HG02938 (cell line): ENCODE data around the gene NR4A3.
"Not testable (repeated sequence)": the region's sequence is repeated elsewhere in the genome, so short reads cannot be mapped to it uniquely, and the experiment has no call there.

Source experiments
- ATAC-seq: cut with Tn5 transposase; IDR thresholded peaks from one replicate; pipeline ENCODE4 v1.9.1; 2021; ENCODE audit warnings: mild to moderate bottlenecking, moderate library complexity; ENCODE audit not compliant: unreplicated experiment

NR4A3 gene

DNA sequence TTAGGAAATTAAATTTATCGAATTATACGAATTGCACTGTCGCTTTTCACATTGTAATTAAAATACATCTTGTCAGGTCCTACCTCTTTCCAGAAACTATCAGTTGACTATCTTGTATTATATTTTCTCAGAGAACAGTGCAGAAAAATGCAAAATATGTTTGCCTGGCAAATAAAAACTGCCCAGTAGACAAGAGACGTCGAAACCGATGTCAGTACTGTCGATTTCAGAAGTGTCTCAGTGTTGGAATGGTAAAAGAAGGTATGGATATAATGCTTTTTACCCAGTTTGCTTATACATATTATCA is 10.8 kb downstream of the NR4A3 start:
- ATAC-seq = no peak

DNA sequence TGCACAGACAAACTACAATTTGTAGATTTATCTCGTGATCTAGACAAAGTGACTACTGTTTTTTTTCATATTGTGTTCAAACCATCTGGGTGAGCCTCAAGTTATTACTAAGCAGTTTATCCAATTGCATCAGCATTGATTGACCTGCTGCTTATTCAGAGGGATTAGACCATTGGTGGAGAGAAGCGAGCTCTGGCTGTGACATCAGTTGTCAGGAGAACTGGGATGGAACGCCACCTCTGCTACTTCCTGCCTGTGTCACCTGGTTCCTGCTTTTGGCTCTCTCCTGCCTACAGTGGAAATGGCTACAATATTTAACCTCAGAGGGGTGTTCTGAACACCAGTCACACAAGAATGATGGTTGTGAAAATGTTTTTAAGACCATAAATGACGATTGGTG is 12.1 kb downstream of the NR4A3 start:
- ATAC-seq = peak; percentile 65

DNA sequence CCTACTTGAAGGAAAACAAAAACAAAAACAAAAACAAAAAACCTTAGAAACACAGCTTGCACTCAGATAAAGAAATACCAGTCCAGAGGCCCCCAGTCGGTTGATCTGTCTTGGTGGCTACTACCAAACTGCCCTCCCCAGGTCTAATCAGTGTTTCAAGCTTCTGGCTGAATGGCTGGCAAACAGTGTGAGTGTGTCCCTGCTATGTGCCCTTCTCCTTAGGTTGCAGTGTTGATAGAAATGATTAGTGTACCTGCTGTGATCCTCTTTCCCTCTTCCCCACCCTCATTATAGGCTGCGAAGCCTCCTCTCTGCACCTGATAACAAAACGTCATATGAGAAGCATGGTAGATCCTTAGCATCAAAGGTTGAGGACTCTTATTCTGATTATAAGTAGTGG is 12.8 kb downstream of the NR4A3 start:
- ATAC-seq = no peak

DNA sequence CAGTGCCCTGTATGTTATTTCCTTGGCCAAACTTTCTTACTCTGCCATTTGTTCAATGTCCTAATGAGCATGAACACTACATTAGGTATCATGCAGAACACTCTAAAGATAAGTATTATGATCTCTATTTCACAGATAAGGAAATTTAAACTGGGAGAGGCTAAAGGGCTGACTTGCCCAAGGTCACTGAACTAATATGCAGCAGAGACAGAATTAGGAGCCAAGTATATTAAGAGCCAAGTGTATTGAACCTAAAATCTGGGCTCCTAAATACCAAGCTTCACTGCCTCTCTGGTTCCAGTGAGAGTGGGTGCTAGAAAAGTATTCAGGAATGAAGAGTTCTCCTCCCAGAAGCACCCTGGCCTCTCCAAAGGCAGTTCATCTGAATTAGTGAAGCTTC is 13.5 kb downstream of the NR4A3 start:
- no peak for ATAC-seq

DNA sequence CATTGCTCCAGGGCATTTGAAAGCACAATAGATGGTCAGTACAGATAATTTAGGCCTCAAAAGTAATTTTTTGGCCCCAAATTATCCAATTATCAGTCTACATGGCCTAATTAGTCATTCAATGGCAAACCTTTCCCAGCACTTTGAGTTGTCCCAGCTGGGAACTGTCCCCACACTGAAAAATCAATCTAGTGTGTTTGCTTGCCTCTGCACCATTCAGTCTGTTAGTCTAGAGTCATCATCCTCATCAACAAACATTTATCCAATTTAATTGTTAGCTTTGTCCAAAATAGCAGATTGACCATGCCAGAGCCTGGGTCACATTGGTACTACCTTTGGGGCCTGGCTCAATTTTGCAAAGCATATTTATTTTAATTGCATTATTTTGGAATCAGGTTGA is 13.9 kb downstream of the NR4A3 start:
- ATAC-seq = no peak

DNA sequence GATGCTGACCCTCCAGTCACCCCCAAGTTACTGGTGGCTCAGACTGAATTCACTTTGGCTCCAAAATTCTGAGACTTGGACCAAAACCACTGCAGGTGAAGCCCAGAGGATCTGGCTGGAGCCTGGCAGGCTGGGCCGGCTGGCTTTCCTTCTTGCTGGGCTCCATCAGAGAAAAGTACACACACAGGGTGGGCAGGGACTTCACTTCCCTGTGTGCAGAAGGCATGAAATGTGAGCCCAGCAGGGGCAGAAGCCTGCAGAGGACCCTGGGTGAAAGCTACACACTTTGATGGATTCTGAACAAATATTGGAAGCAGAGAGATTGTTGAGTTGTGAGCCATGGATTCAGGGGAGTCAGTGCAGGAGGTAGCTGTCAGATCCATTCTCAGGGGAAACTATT is 18.4 kb downstream of the NR4A3 start:
- no peak for ATAC-seq

DNA sequence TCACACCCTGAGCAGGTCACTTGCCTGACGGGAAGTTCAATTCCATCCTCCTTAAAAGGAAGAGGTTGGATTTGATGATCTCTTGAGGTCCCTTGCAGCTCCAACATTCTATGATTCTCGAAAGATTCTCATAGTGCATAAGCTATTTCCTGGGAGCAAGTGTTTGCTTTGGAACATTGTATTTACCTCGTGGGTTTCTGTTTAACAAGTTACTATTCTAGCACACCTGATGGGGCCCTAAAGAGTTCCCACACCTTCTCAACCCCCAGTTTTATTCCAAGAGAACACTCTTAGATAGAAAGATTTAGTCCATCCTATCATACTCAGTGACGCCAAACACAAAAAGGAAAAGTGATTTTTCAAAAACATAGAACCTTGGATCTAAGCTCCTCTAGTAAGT is 23.4 kb downstream of the NR4A3 start:
- ATAC-seq = no peak

DNA sequence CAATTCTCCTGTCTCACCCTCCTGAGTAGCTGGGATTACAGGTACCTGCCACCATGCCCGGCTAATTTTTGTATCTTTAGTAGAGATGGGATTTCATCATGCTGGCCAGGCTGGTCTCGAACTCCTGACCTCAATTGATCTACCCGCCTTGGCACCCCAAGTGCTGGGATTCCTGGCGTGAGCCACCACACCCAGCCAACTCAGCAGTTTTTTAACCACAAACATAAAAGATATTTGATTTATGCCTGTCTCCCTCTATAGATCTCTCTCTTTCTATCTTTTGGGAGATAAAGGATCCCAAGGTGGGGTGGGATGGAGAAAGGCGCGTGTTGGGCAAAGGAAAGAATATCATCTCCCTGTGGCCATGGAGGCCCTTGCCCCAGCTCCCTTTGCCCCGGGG is 26.8 kb downstream of the NR4A3 start:
- no peak for ATAC-seq

DNA sequence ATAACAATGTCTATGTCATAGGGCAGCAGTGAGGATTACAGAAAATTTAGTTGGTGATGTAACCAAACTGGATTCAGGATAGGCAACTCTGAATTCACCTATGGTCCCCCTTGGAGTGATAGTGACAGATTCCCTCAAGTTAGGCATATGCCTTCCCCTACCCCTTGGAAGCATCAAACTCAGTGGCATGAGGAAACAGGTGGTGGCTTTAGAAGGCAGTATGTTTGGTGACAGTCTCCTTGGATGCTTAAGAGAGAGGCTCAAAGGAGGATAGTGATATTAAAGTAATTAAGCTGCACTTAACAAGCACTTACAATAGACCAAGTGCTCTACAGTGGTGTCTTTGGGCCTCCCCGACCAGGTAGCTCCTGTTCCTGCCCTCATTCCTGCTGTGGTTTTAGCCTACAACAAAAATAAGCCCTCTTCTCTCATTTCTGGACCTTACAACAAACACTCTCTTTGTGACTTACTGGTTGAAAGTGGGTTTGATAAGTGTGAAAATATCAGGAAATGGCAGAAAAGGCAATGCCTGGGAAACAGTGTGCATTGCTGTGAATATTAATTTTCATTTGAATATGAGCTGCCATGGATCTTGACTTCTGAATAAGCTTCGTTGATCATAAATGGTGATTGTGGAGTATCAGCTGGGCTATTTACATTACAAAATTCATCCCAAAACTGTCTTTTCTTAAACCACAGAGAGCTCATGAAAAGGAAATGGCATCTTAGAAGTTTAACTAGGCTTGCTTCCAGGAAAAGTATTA is 29.2 kb downstream of the NR4A3 start:
- ATAC-seq = no peak

DNA sequence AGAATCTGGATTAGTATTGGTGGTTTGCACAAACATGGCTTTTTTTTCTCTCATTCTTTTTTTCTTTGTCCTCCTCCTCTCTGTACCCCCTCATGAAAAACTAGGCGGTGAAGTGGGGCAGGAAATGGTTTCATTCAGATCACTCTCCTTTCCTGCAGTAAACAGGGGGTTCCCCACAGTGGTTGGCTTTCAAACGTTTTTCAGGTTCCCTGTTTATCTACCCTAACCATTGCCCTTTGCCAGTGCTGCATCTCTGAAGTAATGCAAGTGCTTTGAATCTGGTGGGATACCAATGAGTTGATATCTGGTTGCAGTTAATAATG is 29.8 kb downstream of the NR4A3 start:
- peak; percentile 94 for ATAC-seq

DNA sequence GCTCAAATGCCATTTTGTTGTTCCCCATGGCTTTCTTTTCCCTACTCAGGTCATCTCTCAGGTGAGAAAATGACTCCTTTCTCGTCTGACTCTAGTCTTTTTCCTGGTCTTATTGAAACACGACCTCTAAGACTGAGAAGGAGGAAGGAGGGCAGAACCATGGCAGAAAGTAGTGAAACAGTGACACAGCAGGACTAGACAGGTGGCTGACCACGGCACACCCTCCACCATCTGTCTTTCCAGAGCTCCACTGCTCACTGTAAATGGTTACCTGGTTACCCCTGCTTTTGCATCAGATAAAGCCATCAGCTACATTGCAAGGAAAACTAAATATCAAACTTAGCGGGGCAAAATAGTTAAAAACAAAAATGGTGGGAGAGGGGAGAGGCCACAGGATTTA is 30.9 kb downstream of the NR4A3 start:
- peak; percentile 48 for ATAC-seq

DNA sequence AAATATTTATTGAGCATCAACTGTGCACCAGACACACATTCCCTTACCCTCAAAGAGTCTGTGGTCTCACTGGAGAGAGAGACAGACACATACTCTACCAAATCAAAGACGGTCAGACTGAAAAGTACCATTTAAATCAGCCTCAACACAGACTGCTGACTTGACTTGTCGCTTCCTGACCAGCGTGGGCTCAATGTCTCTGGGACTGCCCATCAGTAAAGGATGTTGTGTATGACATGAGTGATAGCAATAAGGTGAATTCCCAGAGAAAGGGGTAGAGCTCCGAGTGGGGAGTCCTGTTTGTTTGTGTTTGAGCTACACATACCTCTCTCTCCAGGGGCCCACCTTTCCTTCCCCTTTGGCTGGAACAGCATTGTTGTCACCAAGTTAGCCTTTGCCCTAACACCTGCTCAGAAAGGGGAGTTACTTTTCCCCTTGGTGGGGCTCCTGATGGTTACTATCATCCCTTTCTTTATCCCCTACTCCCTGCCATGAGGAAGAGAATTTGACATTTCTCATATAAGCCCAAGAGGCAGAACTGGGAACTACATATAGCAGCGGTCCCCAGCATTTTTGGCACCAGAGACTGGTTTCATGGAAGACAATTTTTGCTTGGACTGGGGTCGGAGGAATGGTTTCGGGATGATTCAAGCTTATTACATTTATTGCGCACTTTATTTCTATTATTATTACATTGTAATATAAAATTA is 33.9 kb downstream of the NR4A3 start:
- ATAC-seq = no peak

DNA sequence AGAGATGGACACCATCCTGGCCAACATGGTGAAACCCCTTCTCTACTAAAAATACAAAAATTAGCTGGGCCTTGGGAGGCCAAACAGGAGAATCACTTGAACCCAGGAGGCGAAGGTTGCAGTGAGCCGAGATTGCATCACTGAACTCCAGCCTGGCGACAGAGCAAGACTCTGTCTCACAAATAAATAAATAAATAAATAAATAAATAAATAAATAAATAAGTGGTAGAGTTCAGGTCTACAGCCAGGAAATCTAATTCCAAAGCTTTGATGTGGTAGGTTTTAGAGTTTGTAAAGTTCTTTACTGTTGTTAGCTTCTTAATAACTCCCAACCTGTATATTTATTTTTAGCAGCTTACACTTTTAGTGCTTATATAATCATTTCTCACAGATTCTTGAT is 35.9 kb downstream of the NR4A3 start:
- ATAC-seq = not testable (repeated sequence)

DNA sequence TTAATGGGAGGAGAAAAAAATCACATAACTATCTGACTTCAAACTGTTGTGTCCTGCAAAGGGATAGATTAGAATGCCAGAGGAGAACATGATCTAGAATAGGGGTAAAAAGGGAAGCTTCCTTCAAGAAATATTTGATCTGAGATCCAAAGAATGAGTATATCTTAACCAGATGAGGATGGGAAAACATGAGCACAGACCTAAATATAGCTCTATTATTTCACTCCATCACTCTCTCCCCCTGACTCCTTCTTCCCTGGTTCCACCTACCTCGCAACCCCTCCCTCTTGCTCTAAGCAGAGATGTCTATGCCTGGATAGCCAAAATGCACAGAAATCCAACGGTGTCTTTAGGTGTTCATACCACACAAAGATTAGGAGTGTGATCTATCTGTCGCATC is 36.4 kb downstream of the NR4A3 start:
- ATAC-seq = no peak

DNA sequence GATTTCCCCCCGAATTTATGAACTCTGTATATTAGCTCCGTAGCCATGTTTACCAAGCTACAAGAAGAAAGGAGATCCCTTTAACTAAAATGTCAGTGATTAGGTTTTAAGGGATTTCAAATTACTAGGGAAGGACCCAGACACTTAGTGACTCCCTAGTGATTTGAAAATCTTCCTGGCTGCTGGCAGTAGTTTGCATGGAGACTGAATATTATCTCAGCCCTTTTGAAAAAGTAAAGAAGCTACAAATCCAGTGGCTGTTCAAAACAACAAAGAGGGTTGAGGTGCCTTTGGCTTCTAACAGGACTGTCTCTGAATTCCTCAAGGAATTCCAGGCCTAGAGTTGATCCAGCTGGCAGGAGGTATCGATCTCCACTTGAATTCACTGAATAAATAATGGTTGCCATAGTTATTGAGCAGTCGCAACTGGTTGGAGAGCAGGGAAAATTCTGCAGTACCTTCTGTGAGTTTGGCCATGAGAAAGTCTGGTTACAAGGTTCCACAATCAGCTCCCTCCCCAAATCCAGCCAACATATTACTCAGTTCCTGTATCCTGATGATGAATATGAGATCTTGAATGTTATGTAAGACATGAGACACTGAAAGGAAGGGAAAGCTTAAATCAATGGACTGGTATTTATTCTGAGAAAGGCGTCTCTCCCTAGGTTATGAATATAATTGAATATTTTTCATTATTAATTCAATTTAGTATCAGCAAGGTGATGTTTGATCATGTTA is 37.7 kb downstream of the NR4A3 start:
- ATAC-seq = no peak

DNA sequence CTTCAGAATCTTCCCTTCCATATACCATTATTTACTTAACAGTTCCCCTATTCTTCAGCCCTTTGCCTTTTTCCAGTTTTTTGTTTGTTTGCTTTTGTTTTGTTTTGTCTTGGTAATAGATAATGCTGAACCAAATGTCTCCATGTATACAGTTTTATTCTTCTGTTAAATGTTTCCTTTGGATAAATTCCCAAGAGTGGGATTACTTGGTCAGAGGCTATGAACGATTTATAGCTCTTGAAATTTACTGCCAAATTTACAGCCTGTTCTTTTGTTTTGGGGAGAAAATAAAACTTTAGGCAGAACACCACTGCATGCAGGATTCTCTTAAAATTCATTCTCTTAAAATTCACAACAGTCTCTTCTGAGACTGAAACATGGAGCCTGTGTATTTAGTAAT is 38.6 kb downstream of the NR4A3 start:
- no peak for ATAC-seq

DNA sequence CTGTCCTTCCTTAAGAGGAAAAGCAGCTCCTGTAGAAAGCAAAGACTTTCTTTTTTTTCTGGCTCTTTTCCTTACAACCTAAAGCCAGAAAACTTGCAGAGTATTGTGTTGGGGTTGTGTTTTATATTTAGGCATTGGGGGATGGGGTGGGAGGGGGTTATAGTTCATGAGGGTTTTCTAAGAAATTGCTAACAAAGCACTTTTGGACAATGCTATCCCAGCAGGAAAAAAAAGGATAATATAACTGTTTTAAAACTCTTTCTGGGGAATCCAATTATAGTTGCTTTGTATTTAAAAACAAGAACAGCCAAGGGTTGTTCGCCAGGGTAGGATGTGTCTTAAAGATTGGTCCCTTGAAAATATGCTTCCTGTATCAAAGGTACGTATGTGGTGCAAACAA is 42.3 kb downstream of the NR4A3 start:
- no peak for ATAC-seq

DNA sequence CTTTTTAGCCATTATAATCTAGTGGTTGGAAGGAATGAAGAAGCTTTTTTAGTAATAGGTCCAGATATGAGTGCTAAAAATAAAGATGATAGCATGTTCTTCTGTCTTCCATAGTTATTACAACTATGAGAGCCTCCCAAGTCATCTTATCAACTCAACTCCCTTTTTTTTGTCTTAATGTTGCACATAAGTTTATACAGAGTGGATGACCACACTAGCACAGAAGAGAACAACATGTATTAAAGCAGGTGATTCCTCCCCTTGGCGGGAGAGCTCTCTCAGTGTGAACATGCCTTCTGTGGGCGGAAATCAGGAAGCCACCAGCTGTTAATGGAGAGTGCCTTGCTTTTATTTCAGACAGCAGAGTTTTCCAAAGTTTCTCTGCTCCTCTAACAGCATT is 44.7 kb downstream of the NR4A3 start:
- ATAC-seq = no peak

DNA sequence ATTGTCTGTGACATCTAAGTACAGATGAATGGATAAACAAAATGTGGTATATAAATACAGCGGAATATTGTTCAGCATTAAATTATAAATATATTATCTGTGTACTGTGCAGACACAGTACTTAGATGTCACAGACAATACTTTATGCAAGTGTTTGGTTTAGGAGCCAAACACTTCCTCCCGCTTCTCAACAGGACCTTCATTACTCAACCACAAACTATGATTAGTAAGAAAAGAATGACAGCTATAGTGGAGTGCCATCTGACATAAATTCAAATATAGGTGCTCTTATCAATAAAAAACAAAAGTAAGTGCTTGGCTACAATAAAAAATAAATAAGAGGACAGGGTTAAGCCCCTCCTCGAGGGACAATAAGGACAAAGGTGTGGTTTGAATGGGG is 45.9 kb downstream of the NR4A3 start:
- no peak for ATAC-seq

DNA sequence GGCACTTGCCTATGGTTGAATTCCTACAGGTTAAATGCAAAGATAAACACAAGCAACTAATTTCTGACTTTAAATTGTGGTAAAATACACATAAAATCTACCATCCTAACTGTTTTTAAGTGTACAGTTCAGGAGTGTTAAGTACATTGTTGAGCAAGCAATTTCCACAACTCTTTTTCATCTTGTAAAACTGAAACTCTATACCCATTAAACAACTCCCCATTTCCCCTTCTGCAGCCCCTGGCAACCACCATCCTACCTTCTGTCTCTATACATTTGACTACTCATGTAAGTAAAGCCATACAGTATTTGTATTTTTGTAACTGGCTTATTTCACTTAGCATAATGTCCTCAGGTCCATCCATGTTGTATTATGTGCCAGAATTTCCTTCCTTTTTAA is 46.3 kb downstream of the NR4A3 start:
- peak; percentile 58 for ATAC-seq

DNA sequence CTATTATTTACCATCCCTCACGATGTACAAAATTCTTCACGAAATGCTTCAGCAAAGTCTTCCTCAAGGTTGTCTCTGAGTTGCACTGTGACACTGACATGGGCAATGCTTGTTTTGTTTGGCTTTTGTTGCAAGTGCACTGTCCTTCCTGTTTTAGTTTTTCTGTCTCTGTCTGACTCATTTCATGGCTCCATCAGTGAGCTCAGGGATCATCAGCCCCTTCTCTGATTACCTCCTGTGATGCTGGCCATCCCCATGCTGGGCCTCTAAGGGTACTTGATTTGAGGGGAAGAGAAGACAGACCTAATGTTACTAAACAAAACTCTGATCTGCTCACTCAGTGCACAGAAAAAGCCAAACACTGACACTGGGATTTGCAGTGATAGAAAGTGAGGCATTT is 47.2 kb downstream of the NR4A3 start:
- peak; percentile 75 for ATAC-seq

DNA sequence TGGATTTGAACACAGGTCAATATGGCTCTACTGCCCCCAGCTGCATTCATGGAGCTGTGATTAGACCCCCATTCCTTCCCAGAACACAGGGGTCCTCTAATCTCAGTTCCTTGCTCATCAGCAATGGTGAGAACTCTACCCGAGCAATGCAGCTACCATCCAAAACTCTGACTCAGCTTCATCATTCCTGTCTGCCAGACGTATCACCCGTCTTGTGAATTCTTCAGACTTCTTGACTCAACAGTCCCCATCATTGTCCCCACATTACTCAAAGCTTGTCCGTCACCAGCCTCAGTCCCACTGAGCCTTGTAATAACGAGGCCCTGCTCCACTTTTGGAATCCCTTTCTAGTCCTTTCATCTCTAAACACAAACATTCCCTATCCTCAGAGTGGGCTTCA is 48.4 kb downstream of the NR4A3 start:
- ATAC-seq = no peak
